HepG2 (cell line): ENCODE data around the gene TYROBP. TPM values are rescaled to one million over a fixed set of nuclear protein-coding genes. Genes with fewer than 3 reads are reported as not detected.
A peak's percentile ranks its signal among the peaks of the same experiment; 100 is the strongest.

ENCODE experiments used
- ATAC-seq: fragments of 200-7000 bp; cut with Tn5 transposase; 3 replicates; pipeline ENCODE4 v1.9.1; 2020; ENCODE audit warnings: mild to moderate bottlenecking, moderate library complexity
- BruUV-seq: library from RNA; stranded (reverse); fragments of 400-500 nt; replicated peaks from 2 replicates; lab custom pipeline; 2021; lab: Mats Ljungman, UMichigan
- CTCF ChIA-PET: fragments of 300-600 bp; formaldehyde crosslinking; extraction: SDS; loops from one replicate; lab custom pipeline; 2021; ENCODE audit warnings: low total read pairs, inconsistent platforms, low intra/inter-chr PET ratio; lab: Yijun Ruan, JAX
- POLR2A ChIA-PET: fragments of 350-600 bp; sonication (Branson Sonifier 250); formaldehyde crosslinking; loops from one replicate; lab custom pipeline; 2020; ENCODE audit warnings: antibody characterized with exemption, inconsistent platforms; lab: Yijun Ruan, JAX
- DNase-seq: peaks from one replicate; pipeline ENCODE4 v3.0.0-alpha.2; 2015; ENCODE audit warnings: low spot score
- FAIRE-seq: peaks from 3 replicates; lab custom pipeline; 2011; peaks lifted over from hg19 to GRCh38; lab: Jason Lieb, UNC
- H2AFZ ChIP-seq: one replicate; pipeline ENCODE4 v1.6.1; 2011; ENCODE audit warnings: low read length, inconsistent platforms
- H3K27ac ChIP-seq: fragments of 300-600 bp; 3 replicates; pipeline ENCODE4 v1.8.0; 2011; ENCODE audit warnings: mixed run types, mild to moderate bottlenecking, mixed read lengths, low read length, inconsistent platforms; ENCODE audit not compliant: insufficient read depth; ENCODE audit errors: extremely low read length
- H3K27me3 ChIP-seq, 2 experiments: fragments of 200-600 bp in 1 of 2; 2 replicates in 1 of 2; 3 replicates in 1 of 2; pipeline versions ENCODE4 v1.6.0 to v1.8.0; 2011; ENCODE audit warnings: low read length in 2 of 2, mild to moderate bottlenecking in 2 of 2, moderate library complexity in 2 of 2, inconsistent platforms in 1 of 2; ENCODE audit not compliant: insufficient read depth in 2 of 2, control insufficient read depth in 1 of 2
- H3K36me3 ChIP-seq, 2 experiments: fragments of 200-600 bp in 1 of 2; replicated peaks in 1 of 2; 2 replicates in 1 of 2; 3 replicates in 1 of 2; pipeline versions ENCODE4 v1.5.1 to v1.8.0; 2011; ENCODE audit warnings: low read length in 2 of 2, inconsistent platforms in 1 of 2; ENCODE audit not compliant: insufficient read depth in 2 of 2, control insufficient read depth in 1 of 2
- H3K4me1 ChIP-seq: 2 replicates; pipeline ENCODE4 v1.5.1; 2012; ENCODE audit warnings: low read length, inconsistent platforms; ENCODE audit not compliant: insufficient read depth
- H3K4me2 ChIP-seq: 2 replicates; pipeline ENCODE4 v1.6.0; 2011; ENCODE audit warnings: low read depth, low read length, inconsistent platforms
- H3K4me3 ChIP-seq, 3 experiments: fragments of 200-600 bp in 1 of 3; sonication (generic), shearing (Covaris generic) in 1 of 3; replicated peaks in 1 of 3; 2 replicates each; pipeline ENCODE4 v1.5.1; 2011 to 2016; ENCODE audit warnings: low read length in 3 of 3, inconsistent platforms in 2 of 3, low read depth in 2 of 3, mild to moderate bottlenecking in 2 of 3, control low read depth in 1 of 3, mixed read lengths in 1 of 3; ENCODE audit not compliant: insufficient read depth in 1 of 3
- H3K79me2 ChIP-seq: one replicate; pipeline ENCODE4 v1.6.1; 2011; ENCODE audit warnings: low read length, inconsistent platforms; ENCODE audit not compliant: insufficient read depth
- H3K9ac ChIP-seq: 2 replicates; pipeline ENCODE4 v1.6.0; 2011; ENCODE audit warnings: mild to moderate bottlenecking, low read depth, low read length, inconsistent platforms; ENCODE audit not compliant: insufficient read depth
- H3K9me3 ChIP-seq: 2 replicates; pipeline ENCODE4 v1.5.1; 2012; ENCODE audit warnings: mild to moderate bottlenecking, low read length
- H4K20me1 ChIP-seq: 2 replicates; pipeline ENCODE4 v1.6.0; 2011; ENCODE audit warnings: inconsistent platforms, mild to moderate bottlenecking, low read length, moderate library complexity; ENCODE audit not compliant: insufficient read depth
- CEBPB ChIP-seq: IDR thresholded peaks from 2 replicates; pipeline ENCODE4 v1.6.1; 2011; ENCODE audit warnings: low read depth, low read length, improper control_type of control experiment, borderline replicate concordance
- CEBPG ChIP-seq: IDR thresholded peaks from 2 replicates; pipeline ENCODE4 v1.6.1; 2016
- CERS6 ChIP-seq: sonication (generic); formaldehyde crosslinking; IDR thresholded peaks from 2 replicates; pipeline ENCODE4 v1.5.0; 2020; ENCODE audit warnings: missing genetic modification reagents
- GABPA ChIP-seq, 2 experiments: IDR thresholded peaks; 2 replicates each; pipeline ENCODE4 v1.6.1; 2011 to 2016; ENCODE audit warnings: low read depth in 2 of 2, low read length in 1 of 2, missing biosample characterization in 1 of 2, missing genetic modification characterization in 1 of 2
- HMG20B ChIP-seq: conservative IDR thresholded peaks from 2 replicates; pipeline ENCODE4 v1.6.1; 2016; ENCODE audit warnings: missing genetic modification reagents, missing compliant biosample characterization
- HNF4A ChIP-seq: sonication (generic); formaldehyde crosslinking; IDR thresholded peaks from 2 replicates; pipeline ENCODE4 v1.4.0; 2020; ENCODE audit warnings: missing genetic modification reagents
- HOXA3 ChIP-seq: sonication (generic); formaldehyde crosslinking; IDR thresholded peaks from 2 replicates; pipeline ENCODE4 v1.5.0; 2020; ENCODE audit warnings: missing genetic modification reagents
- IKZF4 ChIP-seq: sonication (generic); formaldehyde crosslinking; IDR thresholded peaks from 2 replicates; pipeline ENCODE4 v1.5.1; 2020; ENCODE audit warnings: borderline replicate concordance, mild to moderate bottlenecking, low read depth, missing genetic modification reagents; ENCODE audit errors: not compliant biosample characterization
- PAWR ChIP-seq: sonication (generic); formaldehyde crosslinking; IDR thresholded peaks from 2 replicates; pipeline ENCODE4 v1.4.0; 2020; ENCODE audit warnings: missing genetic modification reagents, mild to moderate bottlenecking, borderline replicate concordance
- RFXANK ChIP-seq: IDR thresholded peaks from 2 replicates; pipeline ENCODE4 v1.6.1; 2016
- ZNF441 ChIP-seq: sonication (generic); formaldehyde crosslinking; IDR thresholded peaks from 2 replicates; pipeline ENCODE4 v1.7.0; 2021; ENCODE audit warnings: missing genetic modification reagents, borderline replicate concordance
- WGBS: methylation state at CpG from one replicate; pipeline ENCODE4 v1.1.6; 2017; ENCODE audit warnings: low lambda C conversion rate; 5-methylcytosine and 5-hydroxymethylcytosine counted together
- in situ Hi-C: cut with HindIII; loops from 2 replicates; pipeline ENCODE4 v1.10.0; 2017; ENCODE audit warnings: low pct_unique_long_range_greater_than_20kb; ENCODE audit not compliant: extremely low pct_ligation_motif_present
- intact Hi-C: fragments of 100-400 bp; cut with micrococcal nuclease; formaldehyde crosslinking; loops from one replicate; pipeline ENCODE4 v1.10.0; 2022; ENCODE audit not compliant: unreplicated experiment
- polyA plus RNA-seq, 8 experiments: library from polyadenylated mRNA; depleted of rRNA in 3 of 8; stranded (reverse) in 7 of 8; unstranded in 1 of 8; fragments of >200 nt; fragmentation: Illumina TruSeq in 4 of 8; extraction: Trizol in 4 of 8; gene quantifications; 2 replicates each; pipeline versions ENCODE4 v1.2.1 to v1.2.3, GENCODE V29; 2011 to 2016; ENCODE audit warnings: low read depth in 4 of 8, missing spikeins in 1 of 8, mixed read lengths in 1 of 8; ENCODE audit not compliant: insufficient read depth in 1 of 8
- total RNA-seq, 5 experiments: library from RNA; depleted of rRNA; stranded (reverse); fragments of >200 nt; fragmentation: Illumina TruSeq; extraction: Trizol; gene quantifications; 2 replicates each; pipeline ENCODE4 v1.2.3, GENCODE V29; 2016; ENCODE audit warnings: low read depth in 1 of 5

The TYROBP gene
- total and polyA plus RNA-seq, 2 of the 13 experiments (the other 11 are each of a cell fraction or from before 2014, with no cell fraction given) = not detected

GRCh38 chr19:35919306-35919705 is 11.2 kb upstream of the TYROBP start:
- DNase-seq = no peak
- Histone ChIP-seq H4K20me1 (no peaks in the 10 kb centered on the region), H3K4me2 (no peak overlapping the region), H3K4me1 (peaks cover 9% of the 10 kb centered on the region), H3K27me3 (no peaks in the 10 kb centered on the region), H3K79me2 (no peaks in the 10 kb centered on the region), H2AFZ (no peak overlapping the region), H3K4me3 (no peak overlapping the region), H3K36me3 (no peaks in the 10 kb centered on the region), H3K27ac (no peak overlapping the region)
- no TSS peak for BruUV-seq
- WGBS = 0% methylated on average over 7 of the region's 11 CpGs
- no peak; the same call in 2 of the 3 replicates for ATAC-seq
- POLR2A ChIA-PET = no interaction called here
- CTCF ChIA-PET = no interaction called here
- in situ Hi-C loops = no loop called here
- peak; percentile 95 for TF ChIP-seq ZNF441
- TF ChIP-seq HNF4A (CRISPR knock-in tag) = peak; percentile 22; the same call in 1 of the 2 replicates
- TF ChIP-seq CERS6 (CRISPR knock-in tag) = no peak
- TF ChIP-seq HMG20B (CRISPR knock-in tag) = no peak
- no peak for TF ChIP-seq PAWR
- no peak for TF ChIP-seq RFXANK
- no peak for TF ChIP-seq IKZF4 (CRISPR knock-in tag)
- peak; percentile 76; the same call in 1 of the 2 replicates for TF ChIP-seq CEBPB
- no peak for TF ChIP-seq GABPA (IDR thresholded peaks at IDR 0.05; ENCODE audit: low read depth, low read length)
- no peak for TF ChIP-seq GABPA (CRISPR knock-in tag; IDR thresholded peaks at IDR 0.05; ENCODE audit: low read depth)
- TF ChIP-seq HOXA3 = 0 out of 2 replicates have a peak, but pooled peaks have one; percentile 11
- peak; percentile 69 for TF ChIP-seq CEBPG (CRISPR knock-in tag)
- TF ChIP-seq, all 625 proteins: peak for 5
- no peak overlapping the region for H3K9ac ChIP-seq
- intact Hi-C loops = no loop called here
- H3K9me3 ChIP-seq = no peaks in the 10 kb centered on the region
- peak; percentile 58 for FAIRE-seq
